A673 (cell line): ENCODE data around the gene CKAP2. TPM values are rescaled to one million over a fixed set of nuclear protein-coding genes. Genes with fewer than 3 reads are reported as not detected.
A peak's percentile ranks its signal among the peaks of the same experiment; 100 is the strongest.

Experiments
- BruUV-seq: library from RNA; stranded (reverse); fragments of 400-500 nt; replicated peaks from 2 replicates; lab custom pipeline; 2021; lab: Mats Ljungman, UMichigan
- CTCF ChIA-PET: fragments of 300-600 bp; sonication (Branson Sonifier 250); formaldehyde crosslinking; loops from one replicate; lab custom pipeline; 2022; ENCODE audit warnings: antibody characterized with exemption; lab: Charles Lee
- POLR2A ChIA-PET: fragments of 300-600 bp; sonication (Branson Sonifier 250); formaldehyde crosslinking; loops from one replicate; lab custom pipeline; 2022; ENCODE audit warnings: antibody characterized with exemption; ENCODE audit not compliant: low non-redundant PET; lab: Charles Lee
- DNase-seq: peaks from one replicate; pipeline ENCODE4 v3.0.0-alpha.2; 2015; ENCODE audit warnings: low spot score
- H3K27ac ChIP-seq: fragments of 200-600 bp; sonication (generic); 2 replicates; pipeline ENCODE4 v1.5.1; 2016; ENCODE audit warnings: mixed run types, low read depth, mild to moderate bottlenecking, mixed read lengths, antibody characterized with exemption, low read length; ENCODE audit not compliant: poor library complexity, severe bottlenecking
- H3K27me3 ChIP-seq: fragments of 200-600 bp; sonication (generic); replicated peaks from 2 replicates; pipeline ENCODE4 v1.6.1; 2017; ENCODE audit warnings: mixed run types, low read depth, mild to moderate bottlenecking, mixed read lengths, antibody characterized with exemption, low read length; ENCODE audit not compliant: insufficient read depth, poor library complexity
- H3K36me3 ChIP-seq: fragments of 200-600 bp; sonication (generic); 2 replicates; pipeline ENCODE4 v1.6.1; 2016; ENCODE audit warnings: mixed run types, mild to moderate bottlenecking, mixed read lengths, antibody characterized with exemption, low read length; ENCODE audit not compliant: insufficient read depth, poor library complexity, severe bottlenecking
- H3K4me1 ChIP-seq: fragments of 200-600 bp; sonication (generic); 2 replicates; pipeline ENCODE4 v1.6.1; 2017; ENCODE audit warnings: mixed run types, mild to moderate bottlenecking, mixed read lengths, antibody characterized with exemption, low read length; ENCODE audit not compliant: insufficient read depth, poor library complexity, severe bottlenecking
- H3K4me3 ChIP-seq: fragments of 200-600 bp; sonication (generic); 2 replicates; pipeline ENCODE4 v1.5.1; 2016; ENCODE audit warnings: low read depth, mixed run types, mild to moderate bottlenecking, mixed read lengths, low read length; ENCODE audit not compliant: poor library complexity, severe bottlenecking
- H3K9me3 ChIP-seq: fragments of 200-600 bp; sonication (generic); 2 replicates; pipeline ENCODE4 v1.6.1; 2016; ENCODE audit warnings: mixed run types, low read depth, mild to moderate bottlenecking, mixed read lengths, antibody characterized with exemption, low read length; ENCODE audit not compliant: poor library complexity, severe bottlenecking
- CTCF ChIP-seq: fragments of 300-800, 200-600 bp; sonication (generic); conservative IDR thresholded peaks from 2 replicates; pipeline ENCODE4 v1.5.1; 2017; ENCODE audit warnings: low read depth, mild to moderate bottlenecking, antibody characterized with exemption, low read length, moderate library complexity, mixed read lengths
- EZH2 ChIP-seq: fragments of 200-600 bp; sonication (generic); IDR thresholded peaks from 2 replicates; pipeline ENCODE4 v1.6.1; 2017; ENCODE audit warnings: borderline replicate concordance, low read depth, mild to moderate bottlenecking, mixed read lengths, antibody characterized with exemption, low read length; ENCODE audit not compliant: poor library complexity, severe bottlenecking
- intact Hi-C: fragments of 100-400 bp; cut with micrococcal nuclease; formaldehyde crosslinking; loops from one replicate; pipeline ENCODE4 v1.10.0; 2022; ENCODE audit not compliant: unreplicated experiment
- total RNA-seq: library from RNA; stranded (reverse); gene quantifications from 2 replicates; pipeline ENCODE4 v1.2.3, GENCODE V29; 2021

The CKAP2 gene
- total RNA-seq, 1 experiment from 2014 or later: 105 TPM

- POLR2A ChIA-PET: no interaction called here
These were observed 2.8 kb upstream of the CKAP2 start for GRCh38 chr13:52452470-52452869.

GRCh38 chr13:52454459-52454819, 839 bp upstream of the CKAP2 start:
- intact Hi-C loops: loop anchor here (10.0 kb wide), 1 partner anchor 440 kb away; the partner anchor contains the start of genes ALG11 and ATP7B
- Histone ChIP-seq H3K4me3 (peak overlapping the region; percentile 87), H3K36me3 (peaks cover 31% of the 10 kb centered on the region), H3K27ac (peak overlapping the region; percentile 91), H3K9me3 (no peaks in the 10 kb centered on the region), H3K4me1 (peaks cover 24% of the 10 kb centered on the region), H3K27me3 (no peaks in the 10 kb centered on the region)
- no TSS peak for BruUV-seq
- no peak for DNase-seq
- ChIA-PET POLR2A (no interaction called here), CTCF (no interaction called here)
- TF ChIP-seq EZH2 (no peak), CTCF (no peak)

More at GRCh38 chr13:52452470-52452869, 2.8 kb upstream of the CKAP2 start:
- intact Hi-C loops: loop anchor here (10.0 kb wide), 1 partner anchor 438 kb away; the partner anchor contains the start of genes ALG11 and ATP7B
- no peaks in the 10 kb centered on the region for H3K27me3 ChIP-seq
- no peak for DNase-seq
- no peak overlapping the region for H3K4me3 ChIP-seq
- no peak overlapping the region for H3K27ac ChIP-seq
- H3K9me3 ChIP-seq: no peaks in the 10 kb centered on the region
- peaks cover 12% of the 10 kb centered on the region for H3K36me3 ChIP-seq
- TF ChIP-seq EZH2 (no peak), CTCF (no peak)
- no TSS peak for BruUV-seq
- CTCF ChIA-PET: no interaction called here
- peaks cover 37% of the 10 kb centered on the region for H3K4me1 ChIP-seq

- Histone ChIP-seq H3K4me3 (peak overlapping the region; percentile 87), H3K27ac (peak overlapping the region; percentile 91), H3K27me3 (no peaks in the 10 kb centered on the region), H3K36me3 (peaks cover 43% of the 10 kb centered on the region), H3K9me3 (no peaks in the 10 kb centered on the region), H3K4me1 (peaks cover 24% of the 10 kb centered on the region)
- peak; percentile 83 for DNase-seq
- intact Hi-C loops: loop anchor here (10.0 kb wide), 1 partner anchor 441 kb away; the partner anchor contains the start of genes ALG11 and ATP7B
- ChIA-PET CTCF (no interaction called here), POLR2A (no interaction called here)
- TF ChIP-seq CTCF (no peak), EZH2 (no peak)
- BruUV-seq: no TSS peak
These were observed 381 bp downstream of the CKAP2 start for GRCh38 chr13:52455677-52456041.
